HG03469 (cell line): ENCODE results near the gene HYAL1.
A peak's percentile ranks its signal among the peaks of the same experiment; 100 is the strongest.
"Not testable (repeated sequence)": the region's sequence is repeated elsewhere in the genome, so short reads cannot be mapped to it uniquely, and the experiment has no call there.

Experiments used
- ATAC-seq: cut with Tn5 transposase; IDR thresholded peaks from one replicate; pipeline ENCODE4 v1.9.1; 2021; ENCODE audit warnings: mild to moderate bottlenecking, moderate library complexity, moderate number of reproducible peaks; ENCODE audit not compliant: unreplicated experiment

Gene HYAL1

GRCh38 chr3:50319181-50319893, 16.0 kb upstream of the HYAL1 start:
- ATAC-seq: no peak

- ATAC-seq: no peak
Measured at GRCh38 chr3:50318615-50319014, 15.2 kb upstream of the HYAL1 start.

- no peak for ATAC-seq
Measured at GRCh38 chr3:50318163-50318562, 14.8 kb upstream of the HYAL1 start.

GRCh38 chr3:50317300-50317699, 13.9 kb upstream of the HYAL1 start:
- ATAC-seq: no peak

- no peak for ATAC-seq
Measured at GRCh38 chr3:50316657-50317242, 13.4 kb upstream of the HYAL1 start.

GRCh38 chr3:50314816-50315215, 11.4 kb upstream of the HYAL1 start:
- no peak for ATAC-seq

- ATAC-seq: no peak
Measured at GRCh38 chr3:50314342-50314741, 11.0 kb upstream of the HYAL1 start.

GRCh38 chr3:50312041-50312440, 8.7 kb upstream of the HYAL1 start:
- ATAC-seq: not testable (repeated sequence)

- ATAC-seq: no peak
Measured at GRCh38 chr3:50304601-50305000, 1.2 kb upstream of the HYAL1 start.

- ATAC-seq: no peak
Measured at GRCh38 chr3:50302095-50303012, 1.0 kb downstream of the HYAL1 start.

- no peak for ATAC-seq
Measured at GRCh38 chr3:50300681-50301254, 2.6 kb downstream of the HYAL1 start.

GRCh38 chr3:50299929-50300680, 3.3 kb downstream of the HYAL1 start:
- no peak for ATAC-seq

- no peak for ATAC-seq
Measured at GRCh38 chr3:50299638-50299928, 3.8 kb downstream of the HYAL1 start.

- ATAC-seq: peak; percentile 55
Measured at GRCh38 chr3:50298836-50299637, 4.3 kb downstream of the HYAL1 start, which contains the start of the genes HYAL3 and NAA80. Gene HYAL3 (minus strand): TSS chr3:50299405. CDS start chr3:50295602, 3,803 bp downstream. Gene NAA80 (minus strand): TSS chr3:50299405. CDS start chr3:50297463, 1,942 bp downstream.

- no peak for ATAC-seq
Measured at GRCh38 chr3:50297896-50298725, 5.3 kb downstream of the HYAL1 start.

- ATAC-seq: no peak
Measured at GRCh38 chr3:50297384-50297775, 6.0 kb downstream of the HYAL1 start.

- ATAC-seq: no peak
Measured at GRCh38 chr3:50296721-50297383, 6.5 kb downstream of the HYAL1 start.
